ENCODE results near the gene PJA1. TPM values are rescaled to one million over a fixed set of nuclear protein-coding genes. Genes with fewer than 3 reads are reported as not detected.

PJA1 gene
- total RNA-seq (2021; fragmentation: NEBNext Ultra II Directional; extraction: Animal tissue kit (Norgen Biotek cat#: 25700)), result 10 to 100 TPM; 13.3 to 18.9 (median 17.0) TPM
- long read RNA-seq, transcript PJA1-202 (2 exons, 2,672 nt), result major isoform, 20 of 27 reads
- long read RNA-seq, partial matches to known transcripts, result 0 of 27 reads
- long read RNA-seq, other reads (novel, unspliced or antisense), result 2 of 27 reads

DNA sequence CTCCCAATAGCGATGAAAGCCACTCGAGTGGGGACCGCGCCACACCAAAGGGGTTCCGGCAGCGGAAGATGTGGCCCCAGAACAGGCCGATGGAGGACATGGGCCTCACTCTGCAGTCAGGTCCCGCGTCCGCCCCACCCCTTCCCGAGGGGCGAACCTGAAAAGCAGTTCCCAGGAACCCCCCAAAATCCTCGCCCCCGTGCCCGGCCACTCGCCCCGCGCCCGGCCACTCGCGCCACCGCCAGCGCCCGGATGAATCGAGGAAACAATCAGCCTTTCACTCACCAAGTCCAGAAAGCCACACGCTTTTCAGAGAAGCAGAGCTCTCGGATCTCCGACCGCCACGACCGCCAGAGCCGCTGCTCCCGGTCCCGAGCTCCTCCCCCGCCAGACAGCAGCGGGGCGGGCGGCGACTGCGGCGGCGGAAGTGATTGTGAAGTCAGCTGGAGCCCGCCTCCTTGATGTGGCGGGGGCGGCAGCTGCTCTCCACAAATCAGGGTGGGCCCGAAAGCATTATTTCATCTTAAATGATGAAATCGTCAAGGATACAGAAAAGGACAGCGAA, at the start of gene PJA1:
Gene PJA1 (minus strand): TSS at position 367 of the 565 bp plus-strand sequence. CDS start 2,380 bp downstream, outside the sequence.
- Mint-ChIP-seq H3K4me3 (peak within 1 kb of the TSS; percentile 87), H3K27ac (peak within 1 kb of the TSS; percentile 70), H3K36me3 (ENCODE audit: low read depth) (peaks cover 13% of the 10 kb centered on the region; the same call in 1 of the 2 replicates), H3K27me3 (ENCODE audit: insufficient read depth) (peaks cover 2% of the 10 kb centered on the region), H3K9me3 (no peaks in the 10 kb centered on the region), H3K4me1 (ENCODE audit: low read depth) (peaks cover 13% of the 10 kb centered on the region)
- DNase-seq, result peak; percentile 46
- TF ChIP-seq CTCF (IDR thresholded peaks at IDR 0.05), result no peak

DNA sequence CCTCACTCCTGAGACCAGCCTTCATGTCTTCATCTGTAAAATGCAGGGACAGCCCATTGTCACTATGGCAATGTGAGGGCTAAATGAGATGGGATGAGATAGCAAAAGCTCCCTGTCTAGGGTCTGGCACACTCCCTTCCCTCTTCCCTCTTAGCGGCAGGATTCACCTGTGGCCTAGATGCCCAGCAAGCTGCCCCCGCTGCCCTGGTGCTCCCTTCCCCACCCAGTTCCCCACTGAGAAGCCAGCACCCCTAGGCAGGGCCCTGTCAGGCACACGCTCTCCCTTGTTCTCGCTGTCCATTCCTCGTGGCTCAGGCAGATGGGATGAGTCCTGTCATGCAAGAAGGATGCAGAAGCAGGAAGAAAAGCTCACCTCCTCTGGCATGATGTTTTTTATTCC, 49.2 kb upstream of the PJA1 start:
- Mint-ChIP-seq H3K4me3 (no peak overlapping the region), H3K27me3 (ENCODE audit: insufficient read depth) (peaks cover 7% of the 10 kb centered on the region)

DNA sequence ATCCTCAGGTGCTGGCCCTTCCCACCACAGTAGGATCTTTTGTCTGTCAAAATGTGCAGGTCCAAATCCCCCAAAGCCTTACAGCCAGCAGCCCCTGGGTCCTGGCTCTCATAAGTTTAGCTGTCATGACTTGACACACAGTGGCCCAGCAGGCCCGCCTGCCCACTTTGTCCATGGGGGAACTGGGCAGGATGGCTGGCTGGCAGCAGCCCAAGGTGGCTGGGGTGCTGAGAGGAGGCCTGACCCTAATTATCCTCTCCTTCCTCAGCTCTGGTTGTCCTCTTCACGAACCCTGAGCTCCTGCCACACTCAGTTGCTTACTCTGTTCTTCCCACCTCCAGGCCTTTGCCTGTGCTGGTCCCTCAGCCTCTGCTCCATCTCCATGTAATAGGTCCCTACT, 46.4 kb upstream of the PJA1 start:
- H3K27ac Mint-ChIP-seq, result no peak overlapping the region
- no peaks in the 10 kb centered on the region for H3K4me1 Mint-ChIP-seq (ENCODE audit: low read depth)
- DNase-seq, result no peak
- peaks cover 10% of the 10 kb centered on the region for H3K27me3 Mint-ChIP-seq (ENCODE audit: insufficient read depth)
- TF ChIP-seq CTCF (IDR thresholded peaks at IDR 0.05), result no peak
- no peaks in the 10 kb centered on the region for H3K9me3 Mint-ChIP-seq
- H3K36me3 Mint-ChIP-seq (ENCODE audit: low read depth), result no peaks in the 10 kb centered on the region
- no peak overlapping the region for H3K4me3 Mint-ChIP-seq

More for the DNA sequence above, 49.2 kb upstream of the PJA1 start:
- H3K9me3 Mint-ChIP-seq, result no peaks in the 10 kb centered on the region
- no peak for DNase-seq
- no peak for TF ChIP-seq CTCF (IDR thresholded peaks at IDR 0.05)
- H3K36me3 Mint-ChIP-seq (ENCODE audit: low read depth), result no peaks in the 10 kb centered on the region
- H3K4me1 Mint-ChIP-seq (ENCODE audit: low read depth), result no peaks in the 10 kb centered on the region
- H3K27ac Mint-ChIP-seq, result no peak overlapping the region

GRCh38 chrX:69210581-69210980, 45.3 kb upstream of the PJA1 start:
- H3K27me3 Mint-ChIP-seq (ENCODE audit: insufficient read depth), result peaks cover 10% of the 10 kb centered on the region
- no peak for DNase-seq
- H3K36me3 Mint-ChIP-seq (ENCODE audit: low read depth), result no peaks in the 10 kb centered on the region
- H3K9me3 Mint-ChIP-seq, result no peaks in the 10 kb centered on the region
- no peak overlapping the region for H3K4me3 Mint-ChIP-seq
- H3K4me1 Mint-ChIP-seq (ENCODE audit: low read depth), result no peaks in the 10 kb centered on the region
- no peak overlapping the region for H3K27ac Mint-ChIP-seq
- TF ChIP-seq CTCF (IDR thresholded peaks at IDR 0.05), result no peak

- no peaks in the 10 kb centered on the region for H3K36me3 Mint-ChIP-seq (ENCODE audit: low read depth)
- DNase-seq, result no peak
- no peak overlapping the region for H3K27ac Mint-ChIP-seq
- peaks cover 9% of the 10 kb centered on the region for H3K27me3 Mint-ChIP-seq (ENCODE audit: insufficient read depth)
- H3K4me3 Mint-ChIP-seq, result no peak overlapping the region
- H3K9me3 Mint-ChIP-seq, result no peaks in the 10 kb centered on the region
- TF ChIP-seq CTCF (IDR thresholded peaks at IDR 0.05), result no peak
- no peaks in the 10 kb centered on the region for H3K4me1 Mint-ChIP-seq (ENCODE audit: low read depth)
Measured at GRCh38 chrX:69207216-69207615, 42.0 kb upstream of the PJA1 start.

Data from HFFc6 (cell line).